SK-MEL-5 (cell line): ENCODE measurements around the gene ERC1. TPM values are rescaled to one million over a fixed set of nuclear protein-coding genes. Genes with fewer than 3 reads are reported as not detected.

Experiments
- DNase-seq: peaks from one replicate; pipeline ENCODE4 v3.0.0-alpha.2; 2016; ENCODE audit warnings: low read depth, low spot score
- in situ Hi-C: cut with HindIII; loops from 2 replicates; pipeline ENCODE4 v1.10.0; 2016; ENCODE audit warnings: low sequenced_read_pairs, high pct_unique_total_duplicates, low pct_unique_long_range_greater_than_20kb
- total RNA-seq: library from RNA; depleted of rRNA; stranded (reverse); fragments of >200 nt; shearing (Covaris generic); gene quantifications from 2 replicates; pipeline ENCODE4 v1.2.3, GENCODE V29; 2014

Gene ERC1
- total RNA-seq, 1 experiment from 2014 or later: 14.3 TPM

DNA sequence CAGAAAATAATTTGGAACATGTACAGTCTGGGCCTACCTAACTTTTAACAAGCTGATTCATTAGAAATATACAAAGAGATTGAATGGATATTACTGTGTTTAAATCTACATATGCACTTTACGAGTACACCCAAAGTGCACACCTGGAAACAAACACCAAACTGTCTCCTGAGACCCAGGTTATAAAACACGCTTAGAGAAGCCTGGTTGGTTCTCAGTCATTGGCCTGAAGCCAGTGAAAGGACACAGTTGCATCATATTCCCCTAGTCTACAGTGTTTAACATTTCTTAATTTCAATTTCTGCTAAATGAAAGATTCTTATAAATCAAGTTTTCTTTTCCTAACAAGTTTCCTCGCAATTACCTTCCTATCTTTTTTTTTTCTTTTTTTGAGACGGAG is 393.9 kb downstream of the ERC1 start:
- in situ Hi-C loops: no loop called here
- DNase-seq: no peak

GRCh38 chr12:1391722-1392121 is 400.7 kb downstream of the ERC1 start:
- in situ Hi-C loops: no loop called here
- no peak for DNase-seq

GRCh38 chr12:1395421-1395955 is 404.5 kb downstream of the ERC1 start:
- in situ Hi-C loops: no loop called here
- DNase-seq: no peak

DNA sequence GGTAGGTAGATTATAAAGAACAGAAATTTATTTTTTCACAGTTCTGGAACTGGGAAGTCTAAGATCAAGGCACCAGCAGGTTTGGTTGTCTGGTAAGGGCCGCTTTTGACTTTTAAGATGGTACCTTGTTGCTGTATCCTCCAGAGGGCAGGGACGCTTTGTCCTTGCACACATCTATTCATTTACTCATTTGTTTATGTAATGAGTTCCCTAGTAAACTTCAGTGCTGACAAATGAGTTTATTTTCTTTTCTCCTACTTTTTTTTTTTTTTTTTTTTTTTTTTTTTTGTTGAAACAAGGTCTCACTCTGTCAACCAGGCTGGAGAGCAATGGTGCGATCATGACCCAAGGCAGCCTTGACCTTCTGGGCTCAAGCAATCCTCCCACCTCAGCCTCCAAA is 407.6 kb downstream of the ERC1 start:
- in situ Hi-C loops: no loop called here
- no peak for DNase-seq

- no peak for DNase-seq
- in situ Hi-C loops: no loop called here
These were observed 410.9 kb downstream of the ERC1 start for GRCh38 chr12:1401891-1402290.

DNA sequence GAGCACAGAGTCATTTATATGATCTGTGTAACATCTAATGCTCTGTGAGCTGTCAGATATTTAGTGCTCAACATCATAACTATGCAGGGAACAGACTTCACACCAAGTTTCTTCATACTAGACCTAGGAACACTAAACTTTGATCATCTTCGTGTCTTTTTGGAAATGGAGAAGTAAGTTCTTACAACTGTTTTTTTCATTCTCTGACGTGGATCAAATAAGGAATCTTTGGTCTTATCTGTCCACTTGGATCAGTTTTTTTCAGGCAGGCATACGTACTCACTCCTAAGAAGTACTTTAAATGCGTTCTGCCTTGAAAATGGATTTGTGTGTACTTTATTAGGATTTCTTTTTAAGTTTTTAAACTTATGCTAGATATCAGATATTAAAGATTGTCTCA is 412.4 kb downstream of the ERC1 start:
- in situ Hi-C loops: no loop called here
- no peak for DNase-seq

DNA sequence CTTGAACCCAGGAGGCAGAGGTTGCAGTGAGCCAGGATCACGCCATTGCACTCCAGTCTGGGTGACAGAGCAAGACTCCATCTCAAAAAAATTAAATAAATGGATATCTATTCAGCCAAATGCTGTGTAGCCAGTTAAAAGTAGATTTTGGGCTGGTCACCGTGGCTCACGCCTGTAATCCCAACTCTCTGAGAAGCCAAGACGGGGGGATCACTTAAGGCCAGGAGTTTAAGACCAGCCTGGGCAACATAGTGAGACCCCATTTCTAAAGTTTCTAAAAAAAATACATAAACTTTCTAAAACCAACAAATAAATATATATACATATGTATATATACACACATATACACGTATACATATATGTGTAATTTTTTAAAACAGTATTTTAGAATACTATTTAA is 414.6 kb downstream of the ERC1 start:
- in situ Hi-C loops: no loop called here
- DNase-seq: no peak

DNA sequence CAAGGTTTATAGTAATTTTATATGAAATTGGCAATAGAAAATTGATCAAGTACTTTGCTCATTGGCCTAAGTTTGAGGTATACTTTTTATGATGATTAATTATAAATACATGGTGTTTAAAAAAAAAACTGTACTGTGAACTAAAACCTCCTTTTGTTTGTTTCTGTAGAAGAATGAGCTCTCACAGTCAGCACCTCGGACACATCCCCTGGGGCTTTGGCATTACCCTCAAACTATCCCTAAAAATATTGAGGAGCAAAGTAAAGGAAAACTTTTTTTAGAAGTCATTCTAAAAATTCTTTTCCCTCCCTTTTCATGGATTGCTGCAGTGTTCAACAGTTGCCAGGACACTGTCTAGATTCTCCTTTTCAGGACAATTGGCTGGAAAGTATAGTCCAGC is 419.8 kb downstream of the ERC1 start:
- in situ Hi-C loops: no loop called here
- no peak for DNase-seq

DNA sequence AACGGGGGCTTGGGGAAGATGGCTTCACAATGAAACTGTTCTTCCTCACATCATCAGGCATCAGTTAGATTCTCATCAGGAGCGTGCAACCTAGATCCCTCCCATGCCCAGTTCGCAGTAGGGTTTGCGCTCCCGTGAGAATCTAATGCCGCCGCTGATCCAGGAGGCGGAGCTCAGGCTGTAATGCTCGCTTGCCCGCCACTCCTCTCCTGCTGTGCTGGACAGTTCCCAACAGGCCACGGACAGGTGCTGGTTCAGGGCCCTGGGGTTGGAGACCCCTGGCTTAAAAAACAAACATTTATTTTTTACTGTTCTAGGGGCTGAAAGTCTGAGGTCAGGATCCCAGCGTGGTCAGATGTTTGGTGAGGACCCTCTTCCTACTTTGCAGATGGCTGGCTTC is 422.9 kb downstream of the ERC1 start:
- in situ Hi-C loops: no loop called here
- DNase-seq: no peak

DNA sequence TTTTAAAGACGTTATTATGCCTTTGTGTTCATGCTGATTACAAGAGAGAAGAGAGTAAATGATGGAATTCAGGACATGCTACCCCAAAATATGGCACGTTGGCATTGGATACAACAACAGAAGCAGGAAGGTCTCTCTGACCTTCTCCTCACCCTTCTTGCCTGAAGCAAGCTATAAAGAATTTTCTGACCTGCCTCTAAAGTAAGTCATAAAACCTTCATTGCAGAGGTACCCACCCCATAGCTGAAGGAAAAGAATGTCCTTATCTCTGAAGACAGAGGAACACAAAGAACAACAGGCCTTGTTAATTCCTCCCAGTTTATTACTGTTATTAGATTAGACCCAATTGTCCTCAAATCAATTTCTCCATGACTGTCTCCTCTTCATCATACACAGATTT is 427.1 kb downstream of the ERC1 start:
- in situ Hi-C loops: no loop called here
- DNase-seq: no peak

GRCh38 chr12:1419849-1420371 is 428.9 kb downstream of the ERC1 start:
- no peak for DNase-seq
- in situ Hi-C loops: no loop called here

- DNase-seq: no peak
- in situ Hi-C loops: no loop called here
These were observed 430.2 kb downstream of the ERC1 start for GRCh38 chr12:1421091-1421846.

DNA sequence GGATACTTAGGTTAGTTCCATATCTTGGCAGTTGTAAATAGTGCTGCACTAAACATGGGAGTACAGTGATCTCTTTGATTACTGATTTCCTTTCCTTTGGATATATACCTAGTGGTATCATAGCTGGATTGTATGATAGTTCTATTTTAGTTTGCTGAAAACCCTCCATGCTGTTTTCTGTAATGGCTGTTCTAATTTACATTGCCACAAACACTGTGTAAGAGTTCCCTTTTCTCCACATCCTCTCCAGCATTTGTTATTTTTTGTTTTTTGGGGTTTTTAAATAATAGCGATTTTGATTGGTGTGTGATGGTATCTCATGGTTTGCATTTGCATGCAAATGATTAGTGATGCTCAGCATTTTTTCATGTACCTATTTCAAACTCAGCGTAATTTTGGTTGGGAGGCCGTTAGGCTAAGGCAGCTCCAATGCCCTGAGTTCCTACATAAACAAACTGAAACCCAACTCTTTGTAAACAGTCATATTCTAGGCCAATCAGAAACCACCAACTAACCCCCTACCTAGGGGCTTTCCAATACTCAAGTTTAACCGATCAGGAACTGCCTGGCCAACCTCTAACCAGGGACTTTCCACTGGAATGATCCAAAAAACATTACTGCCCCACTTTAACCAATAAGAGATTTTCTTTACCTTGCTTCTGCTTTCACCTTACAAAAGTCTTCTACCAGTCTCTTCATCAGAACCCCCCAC is 431.7 kb downstream of the ERC1 start:
- DNase-seq: no peak
- in situ Hi-C loops: no loop called here

DNA sequence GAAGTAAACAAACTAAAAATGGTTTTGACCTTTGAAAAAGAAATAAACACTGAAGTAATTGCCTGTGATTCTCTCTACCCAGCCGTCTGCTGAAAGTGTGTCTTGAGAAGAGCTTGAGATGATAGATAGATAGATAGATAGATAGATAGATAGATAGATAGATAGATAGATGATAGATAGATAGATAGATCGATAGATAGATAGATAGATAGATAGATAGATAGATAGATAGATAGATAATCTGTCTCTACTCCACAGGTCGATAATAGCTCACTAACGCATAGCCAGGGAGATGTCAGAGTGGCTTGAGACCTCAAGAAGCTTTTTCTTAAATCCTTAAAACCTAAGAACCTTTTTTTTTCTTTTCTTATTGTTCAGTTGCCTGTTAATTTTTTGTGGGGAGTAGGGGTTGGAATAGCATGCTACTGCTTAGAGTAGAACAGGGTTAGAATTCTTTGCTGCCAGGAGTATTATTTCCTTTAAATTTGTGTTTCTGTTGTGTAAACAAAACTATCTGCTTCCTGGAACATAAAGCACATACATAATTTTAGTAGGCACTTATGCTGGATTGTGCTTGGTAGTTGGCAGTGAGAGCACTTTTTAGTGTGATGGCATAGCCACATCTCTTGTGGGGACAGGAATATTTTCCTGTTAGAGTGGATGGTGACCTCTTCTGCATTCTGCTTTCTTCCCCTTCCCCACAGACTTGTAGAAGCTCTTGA is 433.8 kb downstream of the ERC1 start:
- in situ Hi-C loops: no loop called here
- no peak for DNase-seq

DNA sequence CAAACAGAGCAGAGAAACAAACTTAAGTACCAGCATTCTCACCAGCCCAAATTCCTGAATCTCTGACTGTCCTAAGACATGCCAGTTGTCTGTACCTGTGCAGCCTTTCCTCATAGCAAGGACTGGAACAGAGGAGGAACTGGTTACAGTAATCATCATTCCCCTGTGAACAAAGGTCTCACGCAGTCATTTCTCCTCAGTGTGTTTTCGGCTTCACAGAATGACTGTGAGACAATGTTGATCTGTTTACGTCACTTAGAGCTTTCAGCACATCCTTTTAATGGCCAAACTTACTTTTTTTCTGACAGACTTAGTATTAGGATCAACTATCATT is 434.3 kb downstream of the ERC1 start:
- DNase-seq: no peak
- in situ Hi-C loops: no loop called here

DNA sequence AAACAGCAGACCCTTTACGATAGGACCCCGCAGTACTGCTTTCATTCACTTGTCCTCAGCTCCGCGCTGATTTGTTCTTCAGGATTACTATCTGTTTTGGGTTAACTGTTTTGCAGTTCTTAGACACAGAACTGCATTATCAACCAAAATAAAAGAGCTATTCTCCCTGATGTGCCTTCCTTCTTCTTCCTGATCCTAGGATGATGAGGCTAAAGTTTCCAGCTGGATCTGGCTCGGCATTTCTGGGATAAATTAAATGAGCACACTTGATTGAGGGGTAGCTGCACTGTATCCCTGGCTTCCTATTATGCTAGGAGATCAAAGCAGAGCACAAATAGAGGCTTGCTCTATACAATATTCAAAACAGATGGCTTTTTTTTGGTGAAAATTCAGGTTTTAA is 437.6 kb downstream of the ERC1 start:
- in situ Hi-C loops: no loop called here
- no peak for DNase-seq

- DNase-seq: no peak
These were observed 439.0 kb downstream of the ERC1 start for GRCh38 chr12:1429980-1430379.

GRCh38 chr12:1434296-1434955 is 443.4 kb downstream of the ERC1 start:
- DNase-seq: no peak
- in situ Hi-C loops: no loop called here

More at GRCh38 chr12:1429980-1430379, 439.0 kb downstream of the ERC1 start:
- in situ Hi-C loops: no loop called here
